GM10266 (cell line): ENCODE results near the gene HAPLN3.

Source experiments
- DNase-seq: peaks from one replicate; pipeline ENCODE4 v3.0.0; 2012; ENCODE audit errors: extremely low spot score
- CTCF ChIP-seq: IDR thresholded peaks from 2 replicates; pipeline ENCODE4 v1.5.1; 2012; ENCODE audit warnings: mild to moderate bottlenecking, low read depth; ENCODE audit not compliant: control insufficient read depth, insufficient read depth; ENCODE audit errors: missing control alignments

HAPLN3 gene

GRCh38 chr15:88876573-88876972 is 18.8 kb downstream of the HAPLN3 start:
- no peak for DNase-seq
- no peak for TF ChIP-seq CTCF

DNA sequence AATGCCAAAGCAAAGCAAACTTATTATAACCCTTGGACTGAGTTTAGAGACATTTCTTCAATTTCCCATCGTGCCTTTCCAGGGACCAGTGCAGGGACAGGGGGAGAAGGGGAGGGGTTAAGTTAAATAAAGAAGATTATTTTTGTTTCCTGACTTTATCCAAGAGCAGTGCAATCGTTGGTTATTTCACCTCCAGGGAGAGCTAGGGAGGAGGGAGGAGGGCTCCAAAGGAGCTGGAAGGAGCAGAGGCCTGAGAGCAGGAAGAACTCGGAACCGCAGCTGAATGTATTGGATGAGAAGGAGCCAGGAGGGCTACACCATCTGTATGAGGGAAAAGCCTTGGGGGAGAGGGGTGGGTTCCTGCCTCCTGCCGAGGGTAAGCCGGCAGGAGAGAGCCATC is 20.7 kb downstream of the HAPLN3 start:
- TF ChIP-seq CTCF = no peak
- no peak for DNase-seq

DNA sequence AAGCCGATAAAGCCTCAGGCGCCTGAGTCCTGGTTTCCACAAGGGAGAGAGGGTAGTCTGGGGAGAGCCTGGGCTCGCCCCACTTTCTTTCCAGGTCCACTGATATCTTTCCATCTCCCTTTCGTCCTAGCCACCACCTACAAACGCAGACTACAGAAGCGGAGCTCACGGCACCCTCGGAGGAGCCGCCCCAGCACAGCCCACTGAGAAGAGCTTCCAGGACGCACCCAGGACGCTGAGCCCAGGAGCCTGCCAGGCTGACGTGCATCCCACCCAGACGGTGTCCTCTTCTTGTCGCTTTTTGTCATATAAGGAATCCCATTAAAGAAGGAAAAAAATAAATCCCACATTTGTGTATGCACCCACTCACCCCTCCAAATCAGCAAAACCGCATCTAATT is 21.1 kb downstream of the HAPLN3 start:
- TF ChIP-seq CTCF = no peak
- no peak for DNase-seq

DNA sequence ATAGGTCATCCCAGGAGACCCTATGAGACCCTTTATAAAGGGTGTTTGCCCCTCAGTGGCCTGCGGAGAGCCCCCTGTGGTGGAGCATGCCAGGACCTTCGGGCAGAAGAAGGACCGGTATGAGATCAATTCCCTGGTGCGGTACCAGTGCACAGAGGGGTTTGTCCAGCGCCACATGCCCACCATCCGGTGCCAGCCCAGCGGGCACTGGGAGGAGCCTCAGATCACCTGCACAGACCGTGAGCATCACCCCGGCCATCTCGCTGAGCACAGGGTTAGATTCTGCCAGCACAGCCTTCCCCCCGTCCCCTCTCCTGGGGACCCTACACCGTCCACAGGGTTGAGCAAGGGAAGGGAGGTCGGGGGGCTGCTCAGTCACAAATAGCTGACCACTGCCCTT is 21.6 kb downstream of the HAPLN3 start:
- TF ChIP-seq CTCF = no peak
- no peak for DNase-seq

GRCh38 chr15:88872706-88873105 is 22.6 kb downstream of the HAPLN3 start:
- TF ChIP-seq CTCF = no peak
- no peak for DNase-seq

GRCh38 chr15:88872106-88872505 is 23.2 kb downstream of the HAPLN3 start:
- DNase-seq = no peak

DNA sequence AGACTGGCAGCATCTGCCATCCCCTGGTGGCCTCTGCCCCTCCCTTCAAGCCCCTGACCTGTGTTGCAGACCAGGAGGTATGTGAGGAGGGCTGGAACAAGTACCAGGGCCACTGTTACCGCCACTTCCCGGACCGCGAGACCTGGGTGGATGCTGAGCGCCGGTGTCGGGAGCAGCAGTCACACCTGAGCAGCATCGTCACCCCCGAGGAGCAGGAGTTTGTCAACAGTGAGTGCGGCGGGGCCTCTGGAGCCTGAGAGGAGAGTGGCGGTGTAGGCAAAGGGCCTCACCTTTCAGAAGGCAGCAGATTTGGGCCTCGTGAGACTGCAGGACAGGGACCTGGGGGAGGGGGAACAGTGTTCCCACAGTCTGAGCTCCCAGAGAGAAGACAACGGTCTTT is 24.0 kb downstream of the HAPLN3 start:
- no peak for DNase-seq

More at GRCh38 chr15:88872106-88872505, 23.2 kb downstream of the HAPLN3 start:
- TF ChIP-seq CTCF = no peak

More for the DNA sequence above, 24.0 kb downstream of the HAPLN3 start:
- TF ChIP-seq CTCF = no peak
